ENCODE measurements around the gene AP1M1.

The AP1M1 gene

DNA sequence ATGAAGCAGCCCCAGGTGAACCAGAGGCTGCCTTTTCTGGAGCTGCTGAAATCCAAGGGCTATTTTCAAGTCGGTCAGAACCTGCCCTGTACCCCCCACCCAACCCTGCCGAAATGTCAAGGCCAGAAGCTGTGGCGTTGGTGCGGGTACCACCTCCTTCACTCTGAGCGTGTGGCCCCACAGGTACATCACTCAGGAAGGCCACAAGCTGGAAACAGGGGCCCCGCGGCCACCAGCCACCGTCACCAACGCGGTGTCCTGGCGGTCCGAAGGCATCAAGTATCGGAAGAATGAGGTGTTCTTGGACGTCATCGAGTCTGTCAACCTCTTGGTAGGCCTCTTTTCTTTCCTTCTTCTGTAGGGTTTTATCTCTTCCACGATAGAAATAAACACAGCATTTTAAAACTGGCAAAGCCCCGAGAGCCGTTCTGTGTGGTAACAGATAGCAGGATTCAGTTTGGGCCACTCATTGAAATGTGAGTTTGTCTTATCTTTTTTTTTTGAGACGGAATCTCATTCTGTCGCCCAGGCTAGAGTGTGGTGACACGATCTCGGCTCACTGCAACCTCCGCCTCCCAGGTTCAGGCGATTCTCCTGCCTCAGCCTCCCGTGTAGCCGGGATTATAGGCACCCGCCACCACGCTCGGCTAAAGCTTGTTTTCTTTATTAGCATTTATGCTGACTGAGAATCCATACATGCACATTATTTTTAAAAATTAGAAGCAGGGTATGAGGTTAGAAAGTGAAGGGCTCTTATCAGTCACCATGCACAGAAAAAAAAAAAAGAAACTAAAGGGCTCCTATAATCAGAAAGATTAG lies 11.3 kb downstream of the AP1M1 start:
- no peak for DNase-seq

- DNase-seq: no peak
These were observed 12.5 kb downstream of the AP1M1 start for GRCh38 chr19:16210168-16210567.

DNA sequence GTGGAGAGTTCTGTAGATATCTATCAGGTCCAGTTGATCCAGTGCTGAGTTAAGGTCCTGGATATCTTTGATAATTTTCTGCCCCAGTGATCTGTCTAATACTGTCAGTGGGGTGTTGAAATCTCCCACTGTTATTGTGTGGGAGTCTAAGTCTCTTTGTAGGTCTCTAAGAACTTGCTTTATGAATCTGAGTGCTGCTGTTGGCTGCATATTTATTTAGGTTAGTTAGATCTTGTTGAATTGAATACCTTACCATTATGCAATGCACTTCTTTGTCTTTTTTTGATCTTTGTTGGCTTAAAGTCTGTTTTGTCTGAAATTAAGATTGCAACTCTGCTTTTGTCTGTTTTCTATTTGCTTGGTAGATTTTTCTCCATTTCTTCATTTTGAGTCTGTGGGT lies 15.4 kb downstream of the AP1M1 start:
- no peak for DNase-seq

DNA sequence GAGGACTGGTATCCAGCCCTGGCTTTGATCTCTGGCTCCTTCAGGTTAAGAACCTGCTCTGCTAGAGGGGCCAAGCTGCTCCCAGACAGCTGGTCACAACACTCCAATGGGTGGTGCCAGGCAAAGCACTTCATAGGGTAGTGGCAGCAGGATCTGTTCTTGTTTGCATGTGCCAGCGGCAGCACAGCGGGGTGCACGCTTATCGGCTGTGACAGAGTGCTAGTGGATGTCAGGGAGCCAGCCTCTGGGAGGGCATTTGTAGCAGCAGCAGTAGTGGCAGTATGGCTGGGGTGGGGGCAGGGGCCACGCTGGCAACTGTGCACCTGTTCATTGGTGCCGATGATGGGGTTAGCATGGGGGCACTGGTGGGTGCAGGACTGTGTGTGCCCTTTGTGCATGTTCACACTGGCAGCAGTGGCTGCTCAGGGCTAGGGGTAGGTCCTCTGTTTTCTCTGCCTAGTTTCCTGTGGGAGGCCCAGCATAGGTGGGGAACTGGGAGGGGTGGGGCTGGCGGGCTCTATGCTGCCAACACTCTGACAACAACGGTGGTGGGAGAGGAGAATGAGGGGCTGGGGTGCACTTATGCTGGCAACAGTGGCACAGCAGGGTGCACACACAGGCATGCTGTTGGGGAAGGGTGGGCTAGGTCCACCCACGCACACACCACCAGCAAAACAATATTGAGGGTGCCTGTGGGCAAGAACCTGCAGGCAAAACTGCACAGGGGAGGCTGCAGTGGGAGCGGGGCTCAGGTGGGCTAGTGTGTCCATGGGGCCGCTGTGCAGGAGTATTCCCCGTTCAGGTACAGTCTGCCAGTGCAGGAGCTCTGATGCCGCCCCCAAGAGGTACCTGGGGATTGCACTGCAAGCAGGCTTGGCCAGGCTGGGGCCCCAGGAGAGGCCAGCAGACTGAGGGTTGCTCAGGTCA lies 19.3 kb downstream of the AP1M1 start:
- peak; percentile 56 for DNase-seq

GRCh38 chr19:16217716-16218451 lies 20.2 kb downstream of the AP1M1 start:
- no peak for DNase-seq

DNA sequence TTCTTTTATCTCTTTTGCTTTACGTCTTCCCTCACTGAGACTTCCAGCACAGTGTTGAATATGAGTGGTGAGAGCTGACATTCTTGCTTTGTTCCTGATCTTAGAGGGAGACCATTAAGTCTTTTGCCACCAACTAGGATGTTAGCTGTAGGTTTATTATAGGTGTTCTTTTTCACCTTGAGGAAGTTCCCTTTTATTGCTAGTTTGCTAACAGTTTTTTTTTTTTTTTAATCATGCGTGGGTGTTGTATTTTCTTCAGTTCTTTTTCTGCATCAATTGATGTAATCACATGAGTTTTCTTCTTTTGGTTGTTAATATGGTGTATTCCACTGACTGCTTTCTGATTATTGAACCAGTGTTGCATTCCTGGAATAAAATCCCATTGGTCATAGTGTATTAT lies 21.1 kb downstream of the AP1M1 start:
- no peak for DNase-seq

- no peak for DNase-seq
These were observed 25.1 kb downstream of the AP1M1 start for GRCh38 chr19:16222806-16223205.

DNA sequence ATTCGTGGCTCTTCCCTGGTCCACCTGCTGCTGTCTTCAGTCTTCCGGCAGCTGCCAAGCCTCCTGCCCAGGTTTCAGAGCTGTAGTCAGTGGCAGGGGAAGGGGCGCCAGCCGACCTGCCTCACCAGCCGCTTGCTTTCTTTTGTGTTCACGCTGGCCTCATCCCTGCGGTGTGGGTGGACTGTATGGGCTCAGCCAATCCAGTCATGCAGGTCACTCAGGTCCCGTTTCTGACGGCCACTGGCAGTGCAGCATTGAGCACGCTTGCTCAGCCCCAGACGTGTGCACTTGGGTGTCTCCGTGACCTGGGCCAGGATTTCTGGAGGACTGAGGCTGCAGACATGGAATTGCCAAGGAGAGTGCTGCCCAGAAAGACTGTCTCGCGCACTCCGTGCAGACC lies 26.0 kb downstream of the AP1M1 start:
- no peak for DNase-seq

DNA sequence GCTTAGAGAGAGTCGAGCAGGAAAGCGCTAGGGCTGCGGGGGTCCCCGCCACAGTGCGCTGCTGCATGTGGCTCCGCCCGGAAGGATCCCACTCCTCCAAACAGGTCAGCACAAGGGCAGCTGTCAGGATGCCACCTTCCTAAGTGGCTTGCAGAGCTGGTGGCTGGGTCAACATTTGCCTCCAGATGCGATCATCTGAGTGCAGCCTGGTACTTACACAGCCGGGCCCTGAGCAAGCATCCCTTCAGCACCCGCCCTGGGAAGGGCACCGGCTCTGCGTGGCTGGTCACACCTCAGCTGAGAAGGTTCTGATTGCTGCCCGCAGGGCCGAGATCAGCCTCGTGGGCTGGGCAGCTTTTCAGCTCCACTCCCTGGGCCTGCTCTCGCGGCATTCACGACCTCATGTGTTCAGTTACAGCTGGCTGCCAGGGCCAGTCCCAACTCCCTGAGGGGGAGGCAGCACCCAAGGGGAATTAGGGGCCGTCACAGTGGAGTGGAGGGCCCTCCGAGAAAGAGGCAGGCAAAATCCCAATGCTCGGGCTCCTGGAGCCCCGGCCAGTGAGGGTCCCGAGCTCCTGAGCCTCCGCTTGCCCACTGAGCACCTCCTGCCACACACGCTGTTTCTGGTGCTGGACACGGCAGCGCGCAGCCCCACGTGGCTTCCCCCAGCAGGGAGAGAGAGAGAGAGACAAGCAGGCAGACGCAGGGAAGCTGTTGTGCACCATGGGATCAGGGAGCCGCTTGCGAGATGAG lies 26.8 kb downstream of the AP1M1 start:
- no peak for DNase-seq

- no peak for DNase-seq
These were observed 27.8 kb downstream of the AP1M1 start for GRCh38 chr19:16225279-16226183.

- no peak for DNase-seq
These were observed 28.5 kb downstream of the AP1M1 start for GRCh38 chr19:16226184-16226591.

GRCh38 chr19:16226878-16227836 lies 29.4 kb downstream of the AP1M1 start:
- DNase-seq: no peak

GRCh38 chr19:16227837-16228636 lies 30.3 kb downstream of the AP1M1 start:
- no peak for DNase-seq

GRCh38 chr19:16228637-16229321 lies 31.1 kb downstream of the AP1M1 start:
- no peak for DNase-seq

- no peak for DNase-seq
These were observed 31.6 kb downstream of the AP1M1 start for GRCh38 chr19:16229322-16229641.

- DNase-seq: no peak
These were observed 34.4 kb downstream of the AP1M1 start for GRCh38 chr19:16232127-16232526.

DNA sequence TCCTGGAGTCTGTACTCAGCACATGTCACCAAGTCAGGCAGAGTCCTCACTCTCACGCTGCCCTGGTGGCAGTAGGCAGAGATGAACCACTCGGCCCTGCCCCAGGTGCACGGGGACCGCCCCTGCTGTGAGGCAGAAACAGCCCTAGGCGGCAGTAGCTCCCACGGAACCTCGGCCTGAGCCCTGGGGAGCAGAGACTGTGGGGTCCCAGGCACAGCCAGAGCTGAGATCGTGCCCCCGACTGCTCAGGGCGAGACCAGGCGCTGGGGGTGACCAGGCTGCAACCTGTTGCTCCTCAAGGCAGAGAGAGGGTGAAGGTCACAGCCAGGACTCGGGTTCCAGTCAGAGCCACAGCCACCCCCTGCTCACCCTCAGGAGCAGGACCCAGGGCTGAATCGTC lies 34.9 kb downstream of the AP1M1 start:
- no peak for DNase-seq

DNA sequence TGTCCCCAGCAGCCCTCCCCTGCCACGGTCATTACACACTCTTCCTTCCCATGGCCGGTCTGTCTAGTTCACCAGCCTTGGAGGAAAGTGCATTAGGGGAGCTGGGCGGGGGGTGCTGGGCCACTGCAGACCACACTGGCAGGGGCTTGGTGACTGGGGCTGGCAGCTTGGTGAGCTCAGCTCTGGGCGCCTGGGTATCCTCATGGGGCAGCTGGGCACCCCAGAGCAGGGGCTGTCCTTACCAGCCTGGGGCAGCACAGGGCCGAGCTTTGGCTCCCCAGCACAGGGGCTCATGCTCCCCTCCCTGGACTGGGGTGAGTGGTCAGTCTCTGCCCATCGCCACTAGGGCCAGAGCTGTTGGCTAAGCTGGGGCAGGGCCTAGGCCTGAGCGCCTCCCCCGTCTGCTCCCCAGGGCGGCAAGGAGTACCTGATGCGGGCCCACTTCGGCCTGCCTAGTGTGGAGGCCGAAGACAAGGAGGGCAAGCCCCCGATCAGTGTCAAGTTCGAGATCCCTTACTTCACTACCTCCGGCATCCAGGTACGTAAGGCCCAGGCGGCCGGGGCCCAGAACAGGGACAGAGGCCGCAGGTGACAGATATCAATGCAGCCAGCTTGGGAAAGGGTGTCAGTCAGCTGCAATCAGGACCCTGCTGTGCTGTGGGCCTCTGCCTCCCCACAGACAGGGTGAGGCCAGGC lies 35.5 kb downstream of the AP1M1 start:
- no peak for DNase-seq

Measured in NCI-H510A (cell line).